HG03135 (cell line): Measurements from ENCODE around the gene AP3D1.
A peak's percentile ranks its signal among the peaks of the same experiment; 100 is the strongest.

Experiments
- ATAC-seq: cut with Tn5 transposase; IDR thresholded peaks from one replicate; pipeline ENCODE4 v1.9.1; 2021; ENCODE audit warnings: mild to moderate bottlenecking, moderate library complexity; ENCODE audit not compliant: unreplicated experiment

The AP3D1 gene

DNA sequence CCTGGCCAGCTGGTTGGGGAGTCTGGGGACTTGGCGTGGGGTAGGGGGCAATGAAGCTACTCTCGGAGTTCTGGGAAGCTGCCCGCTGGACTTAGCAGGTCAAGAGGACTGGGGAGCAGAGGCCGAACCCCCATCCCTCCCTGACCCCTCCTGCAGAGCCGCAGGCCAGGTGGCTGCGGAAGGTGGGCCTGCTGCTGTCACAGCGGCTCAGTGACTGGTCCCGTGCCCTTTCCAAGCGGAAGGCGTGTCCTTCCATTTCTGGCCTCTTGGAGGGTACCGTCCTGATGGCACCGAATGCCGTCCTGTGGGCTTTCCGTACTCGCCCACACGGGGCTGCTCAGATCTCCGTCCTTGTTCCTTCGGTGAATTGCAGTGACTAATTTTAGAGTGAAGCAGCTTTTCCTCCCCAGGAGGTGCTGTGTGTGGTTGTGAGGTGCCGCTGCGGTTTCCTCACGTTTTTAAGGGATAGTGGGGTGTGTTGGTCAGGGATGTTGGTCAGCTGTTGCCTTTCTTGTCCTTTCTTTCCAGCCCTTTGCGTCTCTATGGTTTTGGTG lies 33.1 kb upstream of the AP3D1 start:
- ATAC-seq = no peak

DNA sequence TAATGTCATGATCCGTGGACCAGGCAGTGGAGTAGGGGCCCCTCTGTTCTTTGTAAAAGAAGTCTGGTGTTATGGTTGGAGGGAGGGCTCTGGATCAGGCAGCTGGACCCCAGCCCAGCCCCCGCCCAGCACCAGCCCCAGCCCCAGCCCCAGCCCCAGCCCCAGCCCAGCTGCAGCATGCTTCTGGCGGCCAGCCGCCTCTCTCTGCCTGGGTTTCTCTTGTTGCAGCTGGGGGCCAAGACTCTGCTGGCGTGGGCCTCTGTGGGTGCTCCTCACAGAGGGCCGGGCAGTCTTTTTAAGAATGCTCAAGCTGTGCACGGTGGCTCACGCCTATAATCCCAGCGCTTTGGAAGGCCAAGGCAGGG lies 30.2 kb upstream of the AP3D1 start:
- ATAC-seq = no peak

DNA sequence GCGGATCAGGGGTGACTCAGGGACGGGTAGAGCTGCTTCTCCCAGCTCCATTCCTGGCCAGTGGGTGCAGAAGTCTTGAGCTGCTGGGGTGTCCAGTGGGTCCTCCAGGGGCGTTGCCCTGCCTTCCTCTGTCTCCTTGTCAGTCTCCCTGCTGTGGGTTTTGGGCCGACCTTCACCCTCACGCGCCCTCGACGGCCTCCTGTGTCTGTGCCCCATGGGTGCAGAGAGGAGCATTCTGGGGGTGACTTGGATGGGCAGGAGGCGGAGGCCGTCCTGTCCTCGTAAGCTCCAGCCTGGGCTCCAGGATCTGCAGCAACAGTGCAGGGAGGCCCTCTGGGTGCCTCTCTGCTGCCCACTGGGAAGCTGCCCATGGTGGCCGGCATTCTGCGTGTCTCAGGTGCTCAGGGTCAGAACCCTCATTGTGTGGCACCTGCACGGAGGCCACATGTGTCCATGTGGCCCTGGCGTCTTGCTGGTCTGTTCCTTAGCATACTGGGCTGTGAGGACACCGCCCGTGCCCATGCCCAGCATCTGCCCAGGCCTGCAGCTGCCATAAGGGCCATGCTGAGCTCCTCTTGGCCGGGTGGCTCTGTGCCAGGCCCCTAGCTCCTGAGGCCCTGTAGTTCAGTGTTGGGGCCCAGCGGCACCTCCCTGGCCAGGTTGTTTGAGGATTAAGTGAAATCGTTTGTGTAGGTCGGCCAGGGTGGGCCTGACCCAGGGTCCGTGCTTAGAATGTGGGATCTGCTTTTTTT lies 29.7 kb upstream of the AP3D1 start:
- no peak for ATAC-seq

DNA sequence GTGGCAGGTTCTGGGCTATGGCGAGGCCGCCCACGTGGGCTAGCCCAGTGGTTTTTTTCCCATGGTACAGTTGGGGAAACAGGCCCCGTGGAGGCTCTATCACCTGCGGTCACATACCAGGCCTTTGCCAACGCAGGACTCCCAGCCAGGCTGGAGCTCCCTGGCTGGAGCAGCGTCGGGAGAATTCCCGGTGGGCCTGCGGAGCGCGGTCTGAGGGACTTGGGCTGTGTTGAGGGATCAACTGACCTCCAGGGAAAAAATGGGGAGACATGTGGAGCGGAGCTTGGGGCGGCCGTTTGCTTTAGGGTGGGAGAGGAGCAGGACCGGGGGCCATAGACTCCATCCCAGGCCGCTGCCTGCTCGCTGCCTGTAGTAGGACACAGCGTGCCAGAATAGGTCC lies 28.7 kb upstream of the AP3D1 start:
- no peak for ATAC-seq

DNA sequence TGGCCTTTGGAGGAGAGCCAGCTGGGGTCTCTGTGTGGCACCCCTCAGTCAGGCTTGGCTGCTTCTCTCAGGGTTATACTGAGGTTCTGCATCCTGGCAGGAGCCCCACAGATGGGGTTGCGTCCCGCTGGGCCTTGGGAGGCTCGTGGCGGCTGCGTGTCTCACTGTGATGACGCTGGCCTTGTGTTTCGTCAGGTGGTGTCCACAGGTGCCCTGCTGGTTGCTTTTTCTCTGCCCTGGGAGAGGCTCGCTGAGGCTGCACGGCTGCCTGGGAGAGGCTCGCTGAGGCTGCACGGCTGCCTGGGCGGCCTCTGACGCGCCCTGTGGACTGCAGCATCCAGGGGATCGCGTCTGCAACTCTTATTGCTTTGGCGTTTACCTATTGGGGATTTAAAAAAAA lies 27.7 kb upstream of the AP3D1 start:
- ATAC-seq = no peak

DNA sequence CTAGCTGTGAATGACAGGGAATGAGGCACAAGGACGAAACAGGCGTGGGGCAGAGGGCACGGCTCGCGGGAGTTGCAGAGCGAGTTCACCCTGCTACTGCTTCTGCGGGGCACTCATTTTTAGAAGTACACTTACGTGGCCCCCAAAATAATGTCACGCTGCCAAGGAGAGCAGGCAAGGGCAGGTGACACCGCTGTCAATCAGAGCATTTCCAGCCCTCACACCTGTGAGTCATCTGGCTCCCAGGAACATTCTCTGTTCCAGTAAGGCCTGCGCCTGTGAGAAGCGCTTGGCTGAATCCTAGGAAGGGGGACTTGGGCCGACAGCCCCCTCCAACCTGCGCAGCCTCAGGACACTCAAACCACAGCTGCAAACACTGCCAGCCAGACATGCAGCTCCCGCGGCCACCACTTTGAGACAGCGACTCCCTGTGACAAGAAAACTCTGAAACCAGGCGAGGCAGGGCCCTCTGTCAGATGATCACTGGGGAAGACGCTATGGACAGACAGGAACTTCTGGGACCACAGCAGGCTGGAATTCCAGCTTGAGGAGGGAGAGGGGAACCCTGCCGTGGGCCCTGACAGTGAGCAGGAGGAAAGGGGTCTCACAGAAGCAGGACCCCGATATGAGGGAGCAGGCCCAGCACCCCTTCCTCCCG lies 25.1 kb upstream of the AP3D1 start:
- no peak for ATAC-seq

DNA sequence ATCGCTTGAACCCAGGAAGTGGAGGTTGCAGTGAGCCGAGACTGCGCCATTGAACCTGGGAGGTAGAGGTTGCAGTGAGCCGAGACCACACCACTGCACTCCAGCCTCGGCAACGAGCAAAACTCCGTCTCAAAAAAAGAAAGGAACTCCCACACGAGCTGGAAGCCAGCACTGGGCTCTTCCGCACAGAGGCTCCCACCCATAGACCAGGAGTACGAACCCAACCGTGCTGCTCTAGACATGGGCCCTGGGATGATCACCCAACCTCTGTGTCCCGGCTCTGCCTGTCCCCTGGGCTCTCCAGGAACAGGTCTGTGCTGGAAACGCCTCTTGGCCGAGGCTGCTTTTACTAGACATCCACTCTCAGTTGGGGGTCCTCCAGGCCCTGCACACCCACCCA lies 24.4 kb upstream of the AP3D1 start:
- ATAC-seq = no peak

DNA sequence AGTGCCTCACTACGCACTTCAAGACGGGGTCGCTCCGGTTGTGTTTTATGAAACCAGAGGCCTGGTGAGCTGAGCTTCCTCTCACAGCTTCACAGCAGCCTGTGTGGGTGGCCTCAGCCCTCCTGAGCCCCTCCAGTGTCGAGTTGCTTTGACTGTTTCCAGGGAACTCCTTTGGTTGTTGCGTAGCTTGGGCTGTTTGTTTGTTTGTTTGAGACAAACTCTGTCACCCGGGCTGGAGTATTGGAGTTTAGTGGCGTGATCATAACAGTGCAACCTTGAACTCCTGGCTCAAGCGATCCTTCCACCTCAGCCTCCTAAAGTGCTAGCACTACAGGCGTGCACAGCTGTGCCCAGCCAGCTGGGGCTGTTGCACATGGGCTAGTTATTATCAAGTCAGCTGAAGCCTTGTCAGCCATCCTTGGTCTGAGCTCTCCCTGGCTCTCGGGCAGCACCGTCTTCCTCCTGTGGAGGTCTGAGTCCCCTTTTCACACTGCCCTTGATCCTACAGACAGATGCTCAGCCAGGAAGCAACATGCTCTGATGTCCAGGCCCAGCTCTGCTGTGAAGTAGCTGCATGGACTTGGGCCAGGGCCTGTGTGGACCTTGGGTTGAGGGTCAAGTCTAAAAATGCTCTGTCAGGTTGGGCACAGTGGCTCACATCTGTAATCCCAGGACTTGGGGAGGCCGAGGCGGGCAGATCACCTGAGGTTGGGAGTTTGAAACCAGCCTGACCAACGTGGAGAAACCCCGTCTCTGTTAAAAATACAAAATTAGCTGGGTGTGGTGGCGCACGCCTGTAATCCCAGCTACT lies 22.6 kb upstream of the AP3D1 start:
- no peak for ATAC-seq

DNA sequence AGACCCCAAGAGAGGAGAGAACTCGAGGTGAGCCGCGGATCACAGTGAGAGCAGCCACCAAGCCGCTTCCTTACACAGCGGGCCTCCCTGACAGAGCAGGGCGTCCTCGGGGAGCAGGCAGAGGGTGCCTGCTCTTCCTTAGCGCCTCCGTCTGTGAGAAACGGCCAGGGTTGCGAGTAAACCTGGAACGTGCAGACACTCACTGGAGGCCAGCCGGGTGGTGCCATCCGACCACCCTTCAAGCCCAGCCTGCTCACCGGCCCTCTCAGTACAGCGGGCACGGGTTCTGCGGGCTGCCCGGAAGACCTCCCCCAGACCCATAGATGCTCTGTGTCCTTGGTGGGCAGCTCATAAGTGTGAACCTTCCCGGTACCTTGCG lies 22.0 kb upstream of the AP3D1 start:
- ATAC-seq = no peak

DNA sequence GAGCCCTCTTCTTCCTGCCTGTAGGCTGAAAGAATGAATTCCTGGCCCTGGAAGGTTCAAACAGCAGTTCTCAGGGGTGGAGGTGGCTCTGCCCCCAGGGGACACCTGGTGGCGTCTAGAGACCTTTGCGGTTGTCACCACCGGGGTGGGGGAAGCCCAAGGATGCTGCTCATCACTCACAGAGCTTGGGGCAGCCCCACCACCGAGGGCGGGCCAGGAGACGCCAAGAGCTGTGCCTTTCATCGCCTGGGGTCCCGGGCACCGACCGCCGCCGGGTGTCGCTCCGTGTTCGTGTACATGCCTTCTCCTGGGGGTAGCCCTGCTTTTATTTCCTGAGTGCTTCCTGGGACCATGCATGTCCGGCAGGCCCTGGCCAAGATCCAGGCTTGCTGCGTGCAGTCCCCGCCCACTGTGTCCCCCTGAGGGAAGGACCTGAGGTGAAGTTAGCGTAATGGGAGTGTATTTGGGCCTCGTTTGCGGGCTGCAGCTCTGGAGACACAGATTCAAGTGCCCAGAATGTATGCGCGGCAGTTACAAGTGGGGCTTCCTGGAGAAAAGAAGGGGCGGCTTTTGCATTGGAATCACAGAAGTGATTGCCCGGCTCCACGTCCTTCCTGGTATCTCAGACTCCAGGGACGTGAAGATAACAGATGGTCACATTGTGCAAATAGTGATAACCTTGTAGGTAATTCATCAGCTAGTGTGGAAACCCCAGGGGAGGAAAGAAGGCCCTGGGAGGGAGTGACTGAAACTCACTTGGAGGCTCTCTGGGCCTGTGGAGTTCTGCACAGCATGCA lies 20.2 kb upstream of the AP3D1 start:
- ATAC-seq = peak; percentile 41

DNA sequence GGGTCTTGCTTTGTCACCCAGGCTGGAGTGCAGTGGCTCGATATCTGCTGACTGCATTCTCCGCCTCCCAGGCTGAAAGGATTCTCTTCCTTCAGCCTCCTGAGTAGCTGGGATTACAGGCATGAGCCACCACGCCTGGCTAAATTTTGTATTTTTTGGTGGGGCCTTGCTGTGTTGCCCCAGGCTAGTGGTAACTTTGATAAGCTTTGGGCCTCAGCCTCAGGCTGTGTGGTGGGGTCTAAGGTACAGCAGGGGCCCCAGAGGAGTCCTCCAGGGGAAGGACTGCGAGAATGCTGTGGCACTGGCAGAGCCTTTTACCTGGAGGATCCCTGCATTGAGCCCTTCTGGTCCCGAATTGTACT lies 19.6 kb upstream of the AP3D1 start:
- no peak for ATAC-seq

DNA sequence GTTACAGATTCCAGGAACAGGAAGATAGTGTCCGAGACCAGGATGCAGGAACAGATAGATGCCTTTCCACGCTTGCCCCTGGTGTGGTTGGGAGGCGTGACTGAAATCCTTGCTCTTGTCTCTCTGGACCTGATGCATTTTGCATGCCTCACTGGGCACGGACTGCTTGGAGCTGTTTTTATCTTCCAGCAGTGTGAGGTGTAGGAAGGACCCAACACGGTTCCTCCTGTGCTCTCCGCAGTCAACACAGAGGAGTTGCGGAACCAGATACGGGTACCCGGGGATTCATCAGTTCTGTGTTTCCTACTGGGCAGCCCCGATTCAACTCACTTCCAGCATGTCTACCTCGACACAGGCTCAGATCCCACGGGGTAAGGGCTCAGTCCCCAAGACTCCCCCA lies 18.9 kb upstream of the AP3D1 start:
- ATAC-seq = no peak

DNA sequence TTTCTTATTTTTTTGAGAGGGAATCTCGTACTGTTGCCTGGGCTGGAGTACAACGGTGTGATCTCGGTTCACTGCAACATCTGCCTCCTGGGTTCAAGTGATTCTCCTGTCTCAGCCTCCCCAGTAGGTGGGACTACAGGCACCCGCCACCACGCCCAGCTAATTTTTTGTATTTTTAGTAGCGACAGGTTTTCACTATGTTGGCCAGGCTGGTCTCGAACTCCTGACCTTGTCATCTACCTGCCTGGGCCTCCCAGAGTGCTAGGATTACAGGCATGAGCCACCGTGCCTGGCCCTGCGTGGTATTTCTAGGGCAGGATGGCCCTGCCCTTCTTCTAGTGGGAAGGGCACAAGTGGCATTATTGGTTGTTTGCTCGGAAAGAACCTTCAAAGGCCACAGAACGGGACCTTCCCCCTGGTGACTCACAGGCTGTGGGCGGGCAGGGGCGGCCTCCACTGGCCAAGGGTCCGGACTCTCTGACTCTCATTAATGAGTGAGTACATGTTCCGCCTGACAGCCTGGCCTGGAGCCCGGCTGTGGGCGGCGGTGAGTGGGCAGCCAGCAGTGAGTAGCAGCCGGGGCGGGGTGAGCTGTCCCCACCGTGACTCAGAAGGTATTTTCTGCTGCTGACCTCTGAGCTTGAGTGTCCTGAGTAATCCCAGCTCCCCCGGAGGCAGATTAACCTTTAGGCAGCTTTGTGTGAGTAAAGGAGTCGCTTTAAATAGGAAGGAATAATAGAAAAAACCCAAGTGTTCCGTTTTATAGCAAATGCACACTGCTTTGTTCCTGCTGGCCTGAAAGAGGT lies 17.5 kb upstream of the AP3D1 start:
- ATAC-seq = peak; percentile 47

DNA sequence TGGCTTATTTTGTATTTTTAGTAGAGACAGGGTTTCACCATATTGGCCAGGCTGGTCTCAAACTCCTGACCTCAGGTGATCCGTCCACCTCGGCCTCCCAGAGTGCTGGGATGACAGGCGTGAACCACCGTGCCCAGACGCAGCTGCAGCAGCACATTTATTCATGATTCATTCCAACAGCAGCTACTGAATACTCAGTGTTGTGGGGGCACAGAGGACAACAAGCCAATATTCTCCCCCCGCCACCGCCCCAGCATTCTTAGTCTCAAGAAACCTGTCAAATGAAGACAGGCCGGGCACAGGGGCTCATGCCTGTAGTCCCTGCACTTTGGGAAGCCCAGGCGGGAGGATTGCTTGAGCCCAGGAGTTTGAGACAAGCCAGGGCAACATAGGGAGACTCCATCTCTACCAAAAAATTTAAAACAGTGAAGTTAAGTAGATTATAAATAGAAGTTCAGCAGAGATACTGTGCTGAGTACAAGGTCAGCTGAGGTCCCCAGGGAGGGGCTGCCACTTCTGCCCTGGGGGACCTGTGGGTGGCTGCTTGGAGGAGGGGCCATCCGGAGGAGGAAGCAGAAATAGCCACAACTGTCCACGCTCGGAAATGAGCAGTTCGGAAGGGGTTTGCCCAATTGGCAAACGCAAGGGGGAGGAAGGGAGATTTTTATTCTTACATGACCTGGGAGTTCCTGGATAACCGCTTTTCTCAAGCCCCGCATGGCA lies 16.7 kb upstream of the AP3D1 start:
- no peak for ATAC-seq

DNA sequence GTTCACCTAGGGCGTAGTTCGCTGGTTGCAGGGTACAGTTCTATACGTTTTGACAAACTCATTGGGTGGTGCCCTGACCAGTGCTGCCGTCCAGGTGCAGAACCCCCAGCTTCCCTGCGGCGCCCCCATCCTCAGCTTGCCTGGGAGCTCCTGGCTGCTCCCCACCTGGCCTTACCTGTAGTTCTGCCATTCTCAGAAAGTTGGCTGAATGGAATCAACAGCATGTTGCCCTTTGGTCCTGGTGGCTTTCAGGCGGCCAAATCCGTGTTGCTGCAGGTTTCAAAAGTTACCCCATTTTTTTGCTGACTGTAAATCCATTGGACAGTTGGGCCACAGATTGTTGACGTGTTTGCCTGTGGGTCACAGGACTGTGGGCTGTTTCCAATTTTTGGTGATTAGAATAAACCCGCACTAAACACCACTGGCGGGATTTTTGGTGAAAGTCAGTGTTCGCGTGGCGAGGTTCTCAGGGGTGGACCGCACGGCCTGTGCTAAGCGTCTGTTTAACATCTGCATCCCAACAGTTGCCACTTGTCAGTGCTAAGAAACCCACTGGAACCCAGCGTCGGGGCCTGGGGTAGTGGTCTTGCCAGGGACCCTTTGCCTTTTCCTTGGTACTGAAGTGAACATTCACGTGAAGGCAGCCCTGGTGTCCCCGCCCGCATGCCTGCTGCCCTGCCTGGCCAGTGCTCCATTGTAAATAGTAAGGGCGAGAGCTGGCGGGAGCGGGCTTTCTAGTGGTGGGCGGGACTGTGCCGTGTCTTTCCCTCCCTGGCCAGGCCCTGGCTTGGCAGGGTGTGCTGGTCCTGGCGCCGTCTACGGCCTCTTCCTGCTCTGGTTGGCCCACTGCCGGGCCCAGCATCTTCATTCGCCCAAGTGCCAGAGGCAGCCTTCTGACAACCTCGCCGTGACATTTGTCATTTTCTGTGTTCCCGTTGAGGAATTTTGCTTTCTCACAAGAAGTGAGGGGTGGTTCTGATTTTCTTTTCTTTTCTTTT lies 15.7 kb upstream of the AP3D1 start:
- ATAC-seq = no peak

DNA sequence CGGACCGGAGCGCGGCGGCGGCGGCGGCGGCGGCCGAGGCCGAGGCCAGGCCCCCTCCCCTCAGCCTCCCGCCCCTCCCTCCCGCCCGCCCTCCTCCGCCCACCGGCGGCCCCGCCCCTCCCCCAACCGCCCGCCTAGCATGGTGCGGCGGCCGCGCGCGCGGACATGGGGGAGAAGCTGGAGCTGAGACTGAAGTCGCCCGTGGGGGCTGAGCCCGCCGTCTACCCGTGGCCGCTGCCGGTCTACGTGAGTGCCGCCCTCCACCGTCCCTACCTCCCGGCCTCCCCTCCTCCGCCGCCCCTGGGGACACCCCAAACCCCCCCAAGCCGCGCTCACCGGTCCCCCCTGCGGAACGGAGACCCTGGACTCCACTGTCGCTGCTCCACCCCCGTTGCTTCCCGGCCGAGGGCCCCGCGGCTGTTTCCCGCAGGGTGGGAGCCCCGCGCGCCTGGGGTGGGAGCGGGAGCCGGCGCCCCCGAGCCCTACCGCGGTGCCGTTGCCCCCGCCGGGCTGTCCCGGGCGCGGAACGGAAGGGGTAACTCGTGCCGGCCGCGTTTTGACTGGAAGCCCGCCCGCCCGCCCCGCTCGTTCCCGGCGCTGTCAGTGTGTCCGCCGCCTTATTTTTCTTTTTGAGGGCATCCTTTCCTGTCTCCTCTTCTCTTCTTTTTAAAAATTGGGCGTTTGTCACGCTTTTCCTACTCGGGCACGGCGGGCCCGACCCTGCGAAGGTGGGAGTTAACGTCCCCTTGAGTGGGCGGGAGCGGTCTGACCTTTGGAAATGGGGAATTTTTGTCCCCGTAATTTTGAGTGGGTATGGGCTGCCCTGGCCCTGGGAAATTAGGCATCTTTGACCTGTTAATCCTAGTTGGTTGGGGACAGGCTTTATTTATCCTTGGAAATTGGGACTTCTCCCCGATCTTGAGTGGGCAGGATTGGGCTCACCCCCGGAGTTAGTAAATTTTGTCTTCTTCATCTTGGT lies 12.9 kb upstream of the AP3D1 start:
- ATAC-seq = peak; percentile 9

DNA sequence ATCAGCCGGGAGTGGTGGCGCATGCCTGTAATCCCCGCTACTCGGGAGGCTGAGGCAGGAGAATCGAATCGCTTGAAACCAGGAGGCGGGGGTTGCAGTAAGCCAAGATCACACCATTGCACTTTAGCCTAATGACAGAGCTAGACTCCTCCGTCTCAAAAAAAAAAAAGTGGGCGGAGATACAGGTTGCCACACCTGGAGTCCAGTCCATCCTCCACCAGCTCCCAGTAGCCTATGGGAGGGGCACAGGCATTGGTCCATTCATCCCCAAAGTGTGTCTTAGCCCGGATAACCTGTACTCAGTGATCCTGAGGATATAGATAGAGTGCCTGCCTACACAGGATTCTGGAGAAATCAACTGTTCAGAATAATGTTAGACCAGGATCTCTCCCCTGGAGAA lies 9.0 kb upstream of the AP3D1 start:
- ATAC-seq = no peak
